ENCODE measurements around the gene SRP9.
A peak's percentile ranks its signal among the peaks of the same experiment; 100 is the strongest.
"Not testable (repeated sequence)": the region's sequence is repeated elsewhere in the genome, so short reads cannot be mapped to it uniquely, and the experiment has no call there.

Gene SRP9

DNA sequence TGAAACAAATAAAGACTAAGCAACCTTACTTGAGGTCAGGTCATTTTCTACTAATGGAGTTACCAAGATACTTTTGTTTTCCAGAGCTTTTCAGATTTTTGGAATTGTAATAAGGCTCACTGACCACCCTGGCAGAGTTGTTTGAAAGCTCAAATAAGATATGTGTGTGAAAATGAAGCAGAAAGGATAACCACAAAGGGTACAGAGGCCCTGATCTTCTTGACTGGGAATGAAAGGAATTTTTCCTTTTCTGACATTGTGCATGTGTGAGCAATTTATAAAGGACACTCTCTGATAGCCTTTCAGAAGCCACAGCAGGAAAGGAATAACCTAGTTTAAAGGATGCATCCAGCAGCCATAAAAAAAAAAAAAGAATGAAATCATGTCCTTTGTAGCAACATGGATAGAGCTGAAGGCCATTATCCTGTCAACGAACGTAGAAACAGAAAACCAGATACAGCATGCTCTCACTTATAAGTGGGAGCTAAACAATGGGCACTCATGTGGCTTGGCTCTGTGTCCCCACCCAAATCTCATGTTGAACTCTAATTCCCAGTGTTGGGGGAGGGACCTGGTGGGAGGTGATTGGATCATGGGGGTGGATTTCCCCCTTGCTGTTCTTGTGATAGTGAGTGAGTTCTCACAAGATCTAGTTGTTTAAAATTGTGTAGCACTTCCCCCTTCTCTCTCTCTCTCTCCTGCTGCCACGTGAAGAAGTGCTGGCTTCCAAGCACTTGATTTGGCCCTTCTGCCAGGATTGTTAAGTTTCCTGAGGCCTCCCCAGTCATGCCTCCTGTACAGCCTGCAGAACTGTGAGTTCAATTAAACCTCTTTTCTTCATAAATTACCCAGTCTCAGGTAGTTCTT, 3.1 kb upstream of the SRP9 start:
- no peak for DNase-seq (ENCODE audit: low read depth in 2 of 3, low spot score in 1 of 3)

- no peak for DNase-seq (ENCODE audit: low read depth in 2 of 3, low spot score in 1 of 3)
Observed at GRCh38 chr1:225776294-225776693, 1.3 kb upstream of the SRP9 start.

- no peak for DNase-seq (ENCODE audit: low read depth in 2 of 3, low spot score in 1 of 3)
Observed at GRCh38 chr1:225777058-225777582, 506 bp upstream of the SRP9 start.

DNA sequence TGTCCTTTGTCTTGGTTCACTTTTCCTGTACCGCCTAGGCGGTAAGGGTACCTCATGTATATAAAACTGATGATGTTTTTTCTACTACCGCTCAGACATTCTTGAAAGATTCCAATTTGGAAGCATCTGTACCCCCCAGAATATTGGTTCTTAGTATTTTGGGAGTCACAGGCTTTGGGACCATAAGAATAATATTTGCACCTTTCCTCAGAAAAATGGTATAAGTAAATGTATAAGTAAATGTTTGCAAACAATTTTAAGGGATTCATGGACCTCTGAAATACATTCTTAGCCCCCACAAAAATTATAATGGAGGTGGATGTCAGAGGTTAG, 677 bp downstream of the SRP9 start:
- DNase-seq (ENCODE audit: low read depth in 2 of 3, low spot score in 1 of 3), result no peak

DNA sequence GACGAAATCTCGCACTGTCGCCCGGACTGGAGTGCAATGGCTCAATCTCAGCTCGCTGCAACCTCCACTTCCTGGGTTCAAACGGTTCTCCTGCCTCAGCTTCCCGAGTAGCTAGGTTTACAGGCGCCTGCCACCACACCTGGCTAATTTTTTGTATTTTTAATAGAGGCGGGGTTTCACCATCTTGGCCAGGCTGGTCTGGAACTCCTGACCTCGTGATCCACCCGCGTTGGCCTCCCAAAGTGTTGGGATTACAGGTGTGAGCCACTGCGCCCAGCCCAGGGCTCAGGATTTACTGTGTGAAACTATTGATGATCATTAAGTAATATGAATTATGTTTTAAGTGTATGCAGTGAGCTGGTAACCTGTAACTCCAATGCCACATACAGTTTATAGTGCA, 1.5 kb downstream of the SRP9 start:
- not testable (repeated sequence) for DNase-seq (ENCODE audit: low read depth in 2 of 3, low spot score in 1 of 3)

DNA sequence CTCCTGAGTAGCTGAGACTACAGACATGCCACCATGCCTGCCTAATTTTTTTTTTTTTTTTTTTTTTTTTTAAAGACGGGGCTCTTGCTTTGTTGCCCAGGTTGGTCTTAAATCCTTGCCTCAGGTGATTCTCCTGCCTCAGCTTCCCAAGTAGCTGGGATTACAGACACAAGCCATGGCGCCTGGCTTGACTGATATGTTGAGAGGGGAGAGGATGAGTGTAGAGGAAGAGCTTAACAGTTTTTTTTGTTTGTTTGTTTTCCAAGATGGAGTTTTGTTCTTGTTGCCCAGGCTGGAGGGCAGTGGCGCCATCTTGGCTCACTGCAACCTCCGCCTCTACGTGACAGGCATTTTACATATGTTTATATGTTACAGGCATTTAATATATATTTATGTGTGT, 2.5 kb downstream of the SRP9 start:
- no peak for DNase-seq (ENCODE audit: low read depth in 2 of 3, low spot score in 1 of 3)

- DNase-seq (ENCODE audit: low read depth in 2 of 3, low spot score in 1 of 3), result no peak
Observed at GRCh38 chr1:225780630-225781029, 3.0 kb downstream of the SRP9 start.

DNA sequence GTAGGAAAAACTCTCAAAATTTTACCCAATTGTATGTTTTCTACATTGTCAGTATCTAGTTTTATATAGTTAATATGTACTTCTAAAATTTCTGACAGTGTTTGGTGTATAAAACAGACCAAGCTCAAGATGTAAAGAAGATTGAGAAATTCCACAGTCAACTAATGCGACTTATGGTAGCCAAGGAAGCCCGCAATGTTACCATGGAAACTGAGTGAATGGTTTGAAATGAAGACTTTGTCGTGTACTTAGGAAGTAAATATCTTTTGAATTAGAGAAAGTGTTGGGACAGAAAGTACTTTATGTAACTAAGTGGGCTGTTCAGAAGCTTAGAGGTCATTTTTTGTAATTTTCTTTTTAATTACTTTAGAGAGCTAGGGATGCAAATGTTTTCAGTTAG, 11.5 kb downstream of the SRP9 start:
- DNase-seq (ENCODE audit: low read depth in 2 of 3, low spot score in 1 of 3), result not testable (repeated sequence)

DNA sequence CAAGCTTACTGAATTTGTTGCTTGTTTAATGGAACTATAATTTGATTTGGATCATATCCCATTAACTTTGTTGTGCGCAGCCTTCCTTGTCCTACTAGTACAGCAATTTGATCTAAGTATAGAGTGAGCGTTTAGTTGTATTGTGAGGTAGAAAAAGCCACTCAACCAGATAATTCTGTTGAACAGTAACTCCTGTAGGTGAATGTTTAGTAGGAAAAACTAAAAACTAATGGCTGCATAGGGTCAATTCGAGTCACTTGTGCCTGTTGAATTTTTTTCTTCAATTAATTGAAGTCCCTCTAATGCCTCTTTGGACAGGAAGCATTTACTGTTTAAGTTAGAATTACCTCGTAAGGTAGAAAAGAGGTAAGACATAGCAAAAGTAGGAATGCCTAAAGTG, 17.3 kb downstream of the SRP9 start:
- no peak for DNase-seq (ENCODE audit: low read depth in 2 of 3, low spot score in 1 of 3)

DNA sequence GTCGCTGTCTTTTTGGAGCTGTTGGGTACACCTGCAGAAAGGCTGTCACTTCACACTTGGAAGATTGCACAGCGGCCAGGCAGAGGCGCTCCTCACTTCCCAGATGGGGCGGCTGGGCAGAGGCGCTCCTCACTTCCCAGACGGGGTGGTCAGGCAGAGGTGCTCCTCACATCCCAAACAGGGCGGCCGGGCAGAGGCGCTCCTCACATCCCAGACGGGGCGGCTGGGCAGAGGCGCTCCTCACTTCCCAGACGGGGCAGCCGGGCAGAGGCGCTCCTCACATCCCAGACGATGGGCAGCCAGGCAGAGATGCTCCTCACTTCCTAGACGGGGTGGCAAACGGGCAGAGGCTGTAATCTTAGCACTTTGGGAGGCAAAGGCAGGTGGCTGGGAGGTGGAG, 18.5 kb downstream of the SRP9 start:
- not testable (repeated sequence) for DNase-seq (ENCODE audit: low read depth in 2 of 3, low spot score in 1 of 3)

- not testable (repeated sequence) for DNase-seq (ENCODE audit: low read depth in 2 of 3, low spot score in 1 of 3)
Observed at GRCh38 chr1:225801146-225801545, 23.5 kb downstream of the SRP9 start.

GRCh38 chr1:225806249-225806648, 28.6 kb downstream of the SRP9 start:
- no peak for DNase-seq (ENCODE audit: low read depth in 2 of 3, low spot score in 1 of 3)

- not testable (repeated sequence) for DNase-seq (ENCODE audit: low read depth in 2 of 3, low spot score in 1 of 3)
Observed at GRCh38 chr1:225806736-225807135, 29.1 kb downstream of the SRP9 start.

DNA sequence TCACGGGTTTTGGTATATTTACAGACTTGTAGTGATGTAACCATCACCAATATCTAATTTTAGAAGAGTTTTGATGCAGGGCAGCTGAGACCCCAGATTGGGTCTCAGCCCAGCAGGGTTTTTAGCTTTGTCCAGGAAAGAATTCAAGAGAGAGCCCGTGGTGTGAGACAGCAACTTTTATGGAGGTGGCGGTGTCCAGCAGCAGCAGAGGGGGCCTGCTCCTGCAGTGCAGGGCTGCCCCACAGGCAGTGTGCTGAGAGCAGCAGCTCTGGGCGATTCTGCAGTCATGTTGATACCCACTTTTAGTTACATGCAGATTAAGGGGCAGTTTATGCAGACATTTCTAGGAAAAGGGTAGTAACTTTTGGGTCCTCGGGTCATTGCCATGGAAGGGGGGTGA, 30.5 kb downstream of the SRP9 start:
- DNase-seq (ENCODE audit: low read depth in 2 of 3, low spot score in 1 of 3), result no peak

- peak; percentile 50 to 74 (median 67) for DNase-seq (ENCODE audit: low read depth in 2 of 3, low spot score in 1 of 3)
Observed at GRCh38 chr1:225809842-225810578, 32.4 kb downstream of the SRP9 start, which contains the start of gene EPHX1. Gene EPHX1, plus strand, starts transcription at chr1:225810124. Its CDS starts 18,606 bp downstream, at chr1:225828730.

DNA sequence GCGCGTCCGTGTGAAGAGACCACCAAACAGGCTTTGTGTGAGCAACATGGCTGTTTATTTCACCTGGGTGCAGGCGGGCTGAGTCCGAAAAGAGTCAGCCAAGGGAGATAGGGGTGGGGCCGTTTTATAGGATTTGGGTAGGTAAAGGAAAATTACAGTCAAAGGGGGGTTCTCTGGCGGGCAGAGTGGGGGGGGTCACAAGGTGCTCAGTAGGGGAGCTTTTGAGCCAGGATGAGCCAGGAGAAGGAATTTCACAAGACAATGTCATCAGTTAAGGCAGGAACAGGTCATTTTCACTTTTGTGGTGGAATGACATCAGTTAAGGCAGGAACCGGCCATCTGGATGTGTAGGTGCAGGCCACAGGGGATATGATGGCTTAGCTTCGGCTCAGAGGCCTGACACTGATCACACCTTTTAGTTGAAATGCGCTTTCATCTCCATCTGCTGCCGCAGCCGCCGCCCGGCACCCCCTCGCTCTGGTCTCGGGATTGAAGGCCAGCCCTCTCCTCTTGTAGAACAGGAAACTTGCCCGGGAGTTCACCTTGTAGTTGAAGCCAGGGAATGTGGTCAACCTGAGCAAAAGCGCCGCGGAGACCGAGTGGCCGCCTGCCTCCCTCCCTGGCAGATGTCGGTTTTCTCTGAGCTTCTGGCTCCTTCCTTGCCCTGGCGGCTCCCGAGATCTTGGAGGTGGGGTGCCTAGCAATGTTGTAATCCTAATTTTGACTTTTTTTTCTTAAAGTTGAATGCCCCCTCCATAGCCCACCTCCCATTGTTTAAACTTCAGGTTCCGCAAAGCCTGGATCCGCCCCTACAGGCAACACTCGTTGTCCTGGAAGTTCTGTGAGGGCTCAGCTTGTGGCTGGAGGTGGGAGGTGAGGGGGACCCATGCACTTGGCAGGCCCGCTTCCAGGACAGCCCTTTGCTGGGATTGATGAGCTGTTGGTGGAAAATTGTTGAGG, 33.2 kb downstream of the SRP9 start:
- not testable (repeated sequence) for DNase-seq (ENCODE audit: low read depth in 2 of 3, low spot score in 1 of 3)

GRCh38 chr1:225811622-225812487, 34.2 kb downstream of the SRP9 start:
- no peak for DNase-seq (ENCODE audit: low read depth in 2 of 3, low spot score in 1 of 3)

DNA sequence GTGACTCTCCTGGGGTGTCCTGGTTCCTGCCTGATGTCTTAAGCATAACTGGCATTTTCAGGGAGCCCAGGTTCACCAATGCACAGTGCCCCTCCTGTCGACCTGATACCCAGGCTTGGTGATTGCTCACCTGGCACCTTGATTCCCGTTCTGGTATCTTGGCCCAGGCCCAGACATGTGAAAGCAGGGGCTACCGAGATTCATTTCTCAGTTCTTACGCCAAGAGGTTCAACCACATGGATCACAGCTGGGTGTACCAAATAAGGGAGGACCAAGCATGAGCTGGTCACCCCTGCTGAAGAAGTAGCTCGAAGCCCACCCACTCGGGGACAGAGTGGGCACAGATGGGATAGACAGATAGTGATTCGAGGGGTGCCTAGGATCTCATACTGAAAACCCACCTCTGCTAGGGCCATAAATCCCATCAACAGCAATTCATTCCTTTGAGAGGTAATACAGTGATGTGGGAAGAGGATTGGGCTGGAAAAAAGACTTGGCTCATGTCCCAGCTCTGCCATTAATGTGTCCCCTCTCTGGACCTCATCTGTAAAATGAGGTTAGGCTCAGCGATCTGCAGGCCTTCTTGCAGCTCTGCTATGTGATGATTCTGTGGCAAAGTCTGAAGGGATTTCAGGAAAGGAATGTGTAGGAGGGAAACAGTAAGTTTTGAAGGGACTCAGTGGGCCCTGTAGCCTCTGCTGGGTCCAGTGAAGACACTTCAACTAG, 35.0 kb downstream of the SRP9 start:
- DNase-seq (ENCODE audit: low read depth in 2 of 3, low spot score in 1 of 3), result no peak

DNA sequence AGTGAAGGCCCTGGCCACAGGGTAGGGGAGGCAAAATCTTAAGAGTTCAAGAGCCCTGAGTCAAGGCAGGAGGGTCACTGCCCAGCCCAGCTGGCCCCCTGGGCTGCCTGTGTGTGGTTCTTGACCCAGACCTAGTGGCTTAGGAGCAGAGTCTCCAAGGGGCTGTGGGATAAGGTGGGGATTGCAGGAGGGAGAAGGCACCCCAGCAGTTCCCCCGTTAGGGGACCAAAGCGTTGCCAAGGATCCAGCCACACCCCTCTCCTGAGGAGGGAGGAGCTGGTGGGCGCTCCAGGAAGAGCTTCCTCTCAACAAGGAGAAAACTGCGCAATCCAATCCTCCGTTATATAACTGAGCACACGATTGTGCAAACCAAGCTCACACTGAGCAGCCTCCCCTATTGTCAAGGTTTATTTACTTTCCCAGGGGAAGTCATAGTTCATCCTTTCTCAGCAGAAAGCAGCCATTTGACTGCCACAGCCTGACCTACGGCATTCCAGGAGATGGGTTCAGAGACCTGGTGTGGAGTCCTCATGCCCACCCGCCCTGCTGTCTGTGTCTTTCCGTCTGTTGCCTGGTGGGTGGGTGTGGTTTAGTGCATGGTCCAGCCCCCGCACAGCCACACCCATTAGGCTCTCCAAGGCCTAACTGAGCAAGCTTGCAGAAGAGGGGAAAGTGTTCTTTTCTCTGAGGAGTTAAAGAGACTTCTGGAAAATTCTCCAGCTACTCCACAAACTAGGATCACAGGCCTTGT, 35.8 kb downstream of the SRP9 start:
- no peak for DNase-seq (ENCODE audit: low read depth in 2 of 3, low spot score in 1 of 3)
